Activated naive CD4-positive, alpha-beta T cell treated with anti-CD3 and anti-CD28 coated beads, Interleukin-2, amount 50 U/mL, for 24 hours (primary cell): ENCODE measurements around the gene KRT3.

Source experiments
- H3K27ac Mint-ChIP-seq: one replicate; pipeline ENCODE4 v1.8.0; 2021; ENCODE audit warnings: mild to moderate bottlenecking, mixed read lengths
- H3K27me3 Mint-ChIP-seq: one replicate; pipeline ENCODE4 v1.8.0; 2021; ENCODE audit warnings: mixed read lengths
- H3K36me3 Mint-ChIP-seq: one replicate; pipeline ENCODE4 v1.8.0; 2021; ENCODE audit warnings: mixed read lengths
- H3K4me1 Mint-ChIP-seq: one replicate; pipeline ENCODE4 v1.8.0; 2021; ENCODE audit warnings: mixed read lengths
- H3K4me3 Mint-ChIP-seq: one replicate; pipeline ENCODE4 v1.8.0; 2021; ENCODE audit warnings: mild to moderate bottlenecking, mixed read lengths
- H3K9me3 Mint-ChIP-seq: one replicate; pipeline ENCODE4 v1.8.0; 2021; ENCODE audit warnings: mixed read lengths

The KRT3 gene

DNA sequence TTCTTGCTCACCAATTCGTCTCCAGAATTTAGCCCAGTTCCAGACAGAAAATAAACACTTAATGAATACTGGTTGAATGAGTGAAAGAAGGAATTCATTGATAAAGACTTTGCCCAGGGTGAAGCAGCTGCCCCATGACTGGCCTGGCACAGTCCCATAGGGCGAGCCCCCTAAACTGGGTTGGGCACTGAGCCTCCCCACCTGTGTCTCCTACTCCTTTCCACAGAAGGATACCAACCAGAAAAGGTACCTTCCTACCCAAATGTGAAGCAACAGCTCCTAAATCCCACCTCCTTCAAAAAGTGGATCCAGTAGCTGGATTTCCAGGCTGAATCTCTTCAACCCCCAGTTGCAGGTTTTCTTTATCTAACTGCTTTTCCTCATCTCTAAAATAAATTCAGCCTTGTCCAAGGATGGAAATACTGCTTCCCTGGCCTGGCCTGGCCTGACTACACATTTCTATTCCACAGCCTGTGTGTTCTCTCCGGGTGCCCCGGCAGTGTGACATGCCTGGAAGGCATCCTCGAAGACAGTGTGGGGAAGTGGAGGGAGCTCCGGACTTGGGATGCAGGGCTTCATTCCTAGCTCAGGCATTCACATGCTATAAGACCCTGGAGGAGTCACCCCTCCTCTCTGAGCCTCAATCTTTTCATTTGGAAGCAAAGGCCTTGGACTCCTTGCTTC is 7.6 kb downstream of the KRT3 start:
- Mint-ChIP-seq H3K9me3 (peaks cover 5% of the 10 kb centered on the region), H3K36me3 (peaks cover 3% of the 10 kb centered on the region), H3K27me3 (peaks cover 15% of the 10 kb centered on the region), H3K4me1 (peaks cover 24% of the 10 kb centered on the region), H3K4me3 (no peak overlapping the region), H3K27ac (no peak overlapping the region)

DNA sequence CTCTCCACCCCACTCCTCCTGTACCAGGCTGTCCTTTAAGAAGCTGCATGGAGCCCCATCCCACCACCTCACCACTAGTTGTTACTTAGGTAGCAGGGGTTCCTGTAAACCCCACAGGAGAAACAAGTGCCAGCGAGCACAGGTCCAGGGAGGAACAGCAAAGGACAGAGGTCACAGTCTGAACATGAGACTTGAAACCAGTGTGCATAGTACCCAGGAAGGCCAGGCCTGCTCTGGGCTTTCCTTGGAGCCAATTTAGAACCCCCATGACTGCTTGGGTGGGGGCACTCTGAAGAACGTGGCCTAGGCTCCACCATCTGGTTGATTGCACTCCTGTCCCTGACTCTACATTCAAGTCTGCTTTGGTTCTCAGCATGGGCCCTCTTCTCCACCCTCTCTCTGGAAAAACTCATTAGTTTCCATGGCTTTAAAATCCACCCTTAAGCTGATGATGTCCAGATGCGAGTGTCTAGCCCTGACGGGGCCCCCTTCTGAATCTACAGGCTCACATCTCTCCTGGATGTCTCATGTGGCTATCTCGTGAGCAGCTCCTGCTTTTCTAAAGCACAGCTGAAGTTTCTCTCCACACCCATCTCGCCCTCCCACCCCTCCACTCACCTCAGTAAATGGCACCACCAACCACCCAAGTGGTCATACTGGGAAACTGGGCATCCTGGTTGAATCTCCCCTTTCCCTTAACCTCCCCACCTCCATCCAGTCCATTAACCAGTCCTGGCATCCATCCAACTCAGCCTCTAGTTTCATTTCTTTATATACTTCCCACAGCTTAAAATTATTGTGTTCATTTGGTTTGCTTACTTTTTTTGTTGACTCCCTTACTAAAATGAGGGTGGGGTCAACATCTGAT is 8.4 kb downstream of the KRT3 start:
- no peak overlapping the region for H3K4me3 Mint-ChIP-seq
- peaks cover 22% of the 10 kb centered on the region for H3K4me1 Mint-ChIP-seq
- peaks cover 5% of the 10 kb centered on the region for H3K9me3 Mint-ChIP-seq
- H3K36me3 Mint-ChIP-seq = peaks cover 3% of the 10 kb centered on the region
- no peak overlapping the region for H3K27ac Mint-ChIP-seq
- peaks cover 15% of the 10 kb centered on the region for H3K27me3 Mint-ChIP-seq

DNA sequence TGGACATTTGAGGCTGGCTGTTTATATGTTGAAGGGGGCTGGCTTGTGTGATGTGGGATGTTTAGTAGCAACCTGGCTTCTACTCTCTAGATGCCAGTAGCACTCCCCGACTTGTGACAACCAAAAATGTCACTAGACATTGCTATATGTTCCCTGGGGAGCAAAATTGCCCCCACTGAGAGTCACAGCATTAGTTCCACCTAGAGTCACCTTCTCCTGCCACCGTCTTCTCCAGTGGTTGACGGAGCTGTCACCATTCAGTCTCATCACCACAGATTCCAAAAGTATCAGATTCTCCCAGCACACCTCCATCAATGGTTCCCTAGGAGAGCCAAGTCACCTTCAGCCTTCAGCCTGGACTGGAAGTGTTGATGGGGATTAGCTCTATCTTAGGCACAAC is 11.0 kb downstream of the KRT3 start:
- no peaks in the 10 kb centered on the region for H3K36me3 Mint-ChIP-seq
- peaks cover 8% of the 10 kb centered on the region for H3K4me1 Mint-ChIP-seq
- no peak overlapping the region for H3K27ac Mint-ChIP-seq
- peaks cover 5% of the 10 kb centered on the region for H3K9me3 Mint-ChIP-seq
- peaks cover 11% of the 10 kb centered on the region for H3K27me3 Mint-ChIP-seq
- H3K4me3 Mint-ChIP-seq = no peak overlapping the region

DNA sequence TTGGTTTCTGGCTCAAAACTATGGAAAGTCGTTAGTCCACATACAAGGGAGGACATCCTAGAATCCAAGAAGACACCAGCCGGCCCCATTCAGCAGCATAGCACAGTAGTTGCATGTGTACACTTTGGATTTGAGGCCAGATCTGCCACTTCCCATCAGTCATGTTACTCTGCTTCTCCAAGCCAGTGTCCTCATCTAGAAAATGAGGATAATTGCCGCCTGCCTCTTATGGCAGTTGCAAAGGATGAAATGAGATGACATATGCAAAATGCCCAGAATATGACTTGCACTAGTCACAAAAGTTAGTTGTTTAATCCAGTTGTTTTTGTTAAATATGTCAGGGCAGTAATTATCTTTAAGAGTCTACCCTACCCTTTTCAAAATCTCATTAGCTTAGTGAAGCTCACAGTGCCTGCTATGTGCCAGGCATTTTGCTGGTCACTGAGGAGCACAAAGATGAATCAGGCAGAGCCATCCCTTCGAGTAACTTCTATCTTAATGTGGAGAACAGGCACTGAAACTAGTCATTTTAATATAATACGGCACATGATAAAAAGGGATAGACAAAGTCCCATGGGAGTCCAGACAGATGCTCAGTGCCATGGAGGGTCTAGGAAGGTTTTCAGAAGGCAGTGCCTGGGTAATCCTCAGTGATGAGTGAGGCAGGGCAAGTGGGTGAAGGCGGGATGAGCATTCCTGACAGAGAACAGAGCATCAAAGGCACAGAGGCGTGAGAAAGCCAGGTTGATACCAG is 12.2 kb downstream of the KRT3 start:
- Mint-ChIP-seq H3K4me3 (no peak overlapping the region), H3K27me3 (peaks cover under 1% of the 10 kb centered on the region), H3K9me3 (peaks cover 5% of the 10 kb centered on the region), H3K36me3 (no peaks in the 10 kb centered on the region), H3K4me1 (no peaks in the 10 kb centered on the region), H3K27ac (no peak overlapping the region)

DNA sequence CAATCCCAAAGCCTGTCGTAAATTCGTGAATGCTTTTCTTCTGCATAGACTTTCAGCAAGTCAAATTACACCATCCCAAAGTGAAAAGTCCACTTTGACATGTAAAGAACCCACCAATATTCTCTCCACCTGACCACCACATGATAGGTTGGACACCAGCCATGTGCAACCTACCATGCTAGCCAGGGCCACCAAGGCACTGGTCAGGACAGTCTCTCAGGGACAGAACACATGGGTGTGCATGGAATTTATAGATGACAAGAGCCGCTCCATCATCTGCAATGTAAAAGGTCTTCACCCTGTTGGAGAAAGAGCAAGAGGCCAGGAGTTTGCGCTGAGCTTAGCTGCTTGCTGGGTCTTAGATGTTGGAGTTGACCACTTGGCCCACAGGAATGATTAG is 13.4 kb downstream of the KRT3 start:
- Mint-ChIP-seq H3K27ac (no peak overlapping the region), H3K36me3 (no peaks in the 10 kb centered on the region), H3K27me3 (no peaks in the 10 kb centered on the region), H3K4me3 (no peak overlapping the region), H3K9me3 (peaks cover 5% of the 10 kb centered on the region), H3K4me1 (no peaks in the 10 kb centered on the region)

DNA sequence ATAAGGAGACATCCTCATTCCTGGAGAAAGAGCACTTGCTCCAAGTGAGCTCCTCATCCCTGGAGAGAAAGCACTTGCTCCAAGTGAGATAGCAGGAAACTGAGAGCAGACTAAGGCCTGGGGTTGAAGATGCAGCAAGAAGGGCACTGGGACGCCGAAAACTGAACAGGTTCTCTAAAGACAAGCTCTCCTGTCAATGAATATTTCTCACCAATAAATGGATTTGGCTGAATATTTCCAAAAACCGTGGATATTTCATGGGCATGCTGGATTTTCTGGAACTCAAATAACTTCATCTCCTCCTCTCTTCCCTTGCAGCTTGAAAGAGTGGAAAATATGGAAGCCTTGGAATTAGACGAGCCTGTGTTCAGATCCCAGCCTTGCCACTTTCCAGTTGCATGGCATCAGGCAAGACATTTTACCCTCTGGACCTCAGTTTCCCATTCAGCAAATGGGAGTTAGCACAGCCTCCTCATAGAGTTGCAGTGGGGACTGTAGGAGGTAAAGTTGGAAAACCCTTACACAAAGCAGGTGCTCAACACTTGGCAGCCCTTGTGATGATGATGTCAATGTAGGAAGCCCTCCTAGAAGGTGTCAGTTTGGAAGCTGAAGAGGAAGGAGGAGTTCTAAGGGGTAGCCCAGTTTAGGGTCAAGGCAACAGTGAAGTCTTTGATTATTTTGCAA is 14.4 kb downstream of the KRT3 start:
- Mint-ChIP-seq H3K27me3 (no peaks in the 10 kb centered on the region), H3K9me3 (peaks cover 5% of the 10 kb centered on the region), H3K27ac (no peak overlapping the region), H3K36me3 (no peaks in the 10 kb centered on the region), H3K4me3 (no peak overlapping the region), H3K4me1 (no peaks in the 10 kb centered on the region)

DNA sequence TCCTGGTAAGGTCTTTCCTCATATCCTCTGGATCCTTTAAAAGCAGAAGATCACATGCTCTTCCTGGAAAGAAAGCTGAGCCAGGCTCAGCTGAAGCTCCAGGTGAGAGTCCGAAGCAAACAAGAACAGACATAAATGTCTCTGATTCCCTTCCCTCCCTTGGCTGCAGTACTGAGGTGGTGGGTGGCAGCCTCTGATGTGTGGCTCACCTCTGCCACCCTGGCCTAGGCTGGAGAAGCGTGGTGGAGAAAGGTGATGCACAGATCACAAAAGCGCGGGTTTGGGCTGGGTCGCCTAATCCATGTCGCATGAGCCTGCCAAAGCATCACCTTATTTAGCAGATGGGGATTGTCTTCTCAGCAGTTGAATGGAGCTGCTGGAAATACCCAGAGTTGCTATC is 16.0 kb downstream of the KRT3 start:
- no peak overlapping the region for H3K4me3 Mint-ChIP-seq
- H3K9me3 Mint-ChIP-seq = no peaks in the 10 kb centered on the region
- no peaks in the 10 kb centered on the region for H3K4me1 Mint-ChIP-seq
- no peaks in the 10 kb centered on the region for H3K27me3 Mint-ChIP-seq
- H3K27ac Mint-ChIP-seq = no peak overlapping the region
- no peaks in the 10 kb centered on the region for H3K36me3 Mint-ChIP-seq

DNA sequence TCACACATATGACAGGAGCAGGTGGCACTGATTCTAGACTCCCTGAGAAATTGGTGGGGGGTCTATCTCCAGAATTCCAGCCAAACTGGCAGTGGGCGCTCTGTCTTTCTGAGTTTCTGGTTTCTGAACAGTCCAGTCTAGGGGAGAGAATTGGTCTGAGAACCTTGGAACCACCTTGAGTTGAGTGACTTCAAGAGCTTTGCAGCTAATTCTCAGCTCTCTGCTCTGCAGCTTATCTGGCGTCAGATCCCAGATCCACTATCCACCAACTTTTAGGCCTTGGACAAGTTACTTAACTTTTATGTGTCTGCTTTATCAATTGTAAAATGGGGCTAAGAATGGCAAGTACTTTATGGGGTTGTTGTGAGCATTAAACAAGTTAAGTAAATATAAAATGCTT is 17.1 kb downstream of the KRT3 start:
- Mint-ChIP-seq H3K27me3 (no peaks in the 10 kb centered on the region), H3K4me3 (no peak overlapping the region), H3K27ac (no peak overlapping the region), H3K4me1 (no peaks in the 10 kb centered on the region), H3K9me3 (no peaks in the 10 kb centered on the region), H3K36me3 (no peaks in the 10 kb centered on the region)

DNA sequence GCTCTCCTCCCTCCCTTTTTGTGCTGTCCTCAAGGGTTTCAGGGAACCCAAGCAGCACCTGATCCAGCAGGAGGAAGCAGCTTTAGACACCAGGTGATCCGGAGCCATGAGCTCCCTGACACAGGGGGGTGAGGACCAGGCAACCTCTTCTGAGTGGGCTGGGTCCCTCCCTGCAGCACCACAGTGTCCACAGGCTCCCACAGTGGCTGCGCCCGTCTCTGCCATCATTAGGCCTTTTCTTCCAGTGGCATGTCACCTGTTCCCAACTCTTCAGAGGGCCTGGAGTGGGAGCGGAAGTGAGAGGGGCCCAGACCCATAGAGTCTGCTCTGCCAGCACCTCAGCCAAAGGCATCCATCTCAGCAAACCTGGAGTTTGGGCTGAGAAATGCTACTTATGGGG is 18.4 kb downstream of the KRT3 start:
- no peaks in the 10 kb centered on the region for H3K27me3 Mint-ChIP-seq
- no peak overlapping the region for H3K27ac Mint-ChIP-seq

DNA sequence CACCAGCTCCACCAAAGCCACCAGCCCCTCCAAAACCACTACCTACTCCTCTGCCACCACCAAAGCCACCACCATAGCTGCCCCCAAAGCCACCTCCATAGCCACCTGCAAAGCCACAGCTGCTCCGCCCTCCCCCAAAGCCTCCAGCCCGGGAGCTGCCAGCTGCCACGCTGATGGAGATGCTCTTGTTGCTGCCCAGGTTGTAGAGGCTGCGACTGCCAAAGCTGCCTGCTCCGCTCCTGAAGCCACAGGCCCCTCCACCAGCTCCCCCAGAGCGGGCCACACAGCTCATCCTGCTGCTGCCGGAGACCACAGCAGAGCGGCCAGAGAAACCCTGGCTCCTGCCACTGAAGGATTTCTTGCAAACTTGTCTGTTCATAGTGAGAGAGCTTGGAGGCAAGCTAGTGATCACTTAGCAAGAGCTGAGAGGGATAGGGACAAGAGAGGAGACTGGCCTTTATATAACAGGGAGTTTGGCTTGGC is 19.0 kb downstream of the KRT3 start, which contains the start of gene KRT76:
TSS of gene KRT76 (minus strand) at position 433 of the 483 bp plus-strand sequence. CDS start at position 379, 54 bp downstream.
- H3K9me3 Mint-ChIP-seq = no peaks in the 10 kb centered on the region
- H3K4me1 Mint-ChIP-seq = no peaks in the 10 kb centered on the region
- no peaks in the 10 kb centered on the region for H3K36me3 Mint-ChIP-seq
- H3K27me3 Mint-ChIP-seq = no peaks in the 10 kb centered on the region
- H3K27ac Mint-ChIP-seq = no peak within 1 kb of the TSS
- no peak within 1 kb of the TSS for H3K4me3 Mint-ChIP-seq

More for the DNA sequence above, 18.4 kb downstream of the KRT3 start:
- H3K4me1 Mint-ChIP-seq = no peaks in the 10 kb centered on the region
- H3K9me3 Mint-ChIP-seq = no peaks in the 10 kb centered on the region
- no peak overlapping the region for H3K4me3 Mint-ChIP-seq
- H3K36me3 Mint-ChIP-seq = no peaks in the 10 kb centered on the region

DNA sequence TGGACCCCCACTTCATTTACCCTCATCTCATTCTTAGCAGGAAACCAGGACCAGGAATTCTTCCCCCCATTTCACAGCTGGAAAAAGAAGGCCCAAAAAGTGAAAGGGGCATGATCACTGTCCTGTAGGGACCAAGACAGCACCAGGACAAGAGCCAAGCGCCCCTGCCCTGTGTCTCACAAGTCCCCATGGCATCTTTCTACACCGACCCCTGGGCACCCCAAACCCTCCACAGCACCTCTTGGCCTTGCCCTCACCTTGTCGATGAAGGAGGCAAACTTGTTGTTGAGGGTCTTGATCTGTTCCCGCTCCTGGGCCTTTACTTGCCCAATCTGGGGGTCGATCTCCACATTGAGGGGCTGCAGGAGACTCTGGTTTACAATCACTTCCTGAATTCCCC is 19.5 kb downstream of the KRT3 start:
- no peaks in the 10 kb centered on the region for H3K27me3 Mint-ChIP-seq
- no peak overlapping the region for H3K4me3 Mint-ChIP-seq
- H3K36me3 Mint-ChIP-seq = no peaks in the 10 kb centered on the region
- H3K27ac Mint-ChIP-seq = no peak overlapping the region
- H3K4me1 Mint-ChIP-seq = no peaks in the 10 kb centered on the region
- H3K9me3 Mint-ChIP-seq = no peaks in the 10 kb centered on the region

DNA sequence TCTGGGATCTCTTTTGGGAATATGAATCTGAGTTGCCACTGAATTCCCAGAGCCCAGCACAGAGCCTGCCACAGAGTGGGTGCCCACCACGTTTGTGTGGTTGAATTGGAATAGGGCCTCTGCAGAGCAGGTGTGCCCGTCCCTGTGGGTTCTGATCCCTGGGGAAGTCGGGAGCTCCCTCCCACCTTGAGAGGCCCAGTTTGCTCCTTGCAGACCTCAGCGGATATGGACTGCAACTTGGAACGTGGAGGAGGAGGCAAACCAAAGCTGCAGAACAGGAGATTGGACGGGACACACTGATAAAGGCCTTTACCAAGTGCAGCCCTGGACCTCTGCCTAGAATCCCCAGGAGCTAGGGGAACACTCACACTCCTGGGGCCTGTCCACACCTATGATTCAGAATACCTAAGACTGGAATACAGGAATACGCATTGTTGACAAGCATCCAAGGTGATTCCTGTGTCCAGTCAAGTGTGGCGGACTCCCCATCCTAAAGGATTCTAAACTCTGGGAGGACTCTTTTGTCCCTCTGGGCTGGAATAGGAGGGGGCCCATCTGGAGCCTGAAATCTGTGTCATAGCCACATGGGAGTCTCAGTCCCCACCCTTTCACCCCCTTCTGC is 21.2 kb downstream of the KRT3 start:
- no peaks in the 10 kb centered on the region for H3K27me3 Mint-ChIP-seq
- no peaks in the 10 kb centered on the region for H3K9me3 Mint-ChIP-seq
- H3K27ac Mint-ChIP-seq = no peak overlapping the region
- no peak overlapping the region for H3K4me3 Mint-ChIP-seq
- peaks cover 2% of the 10 kb centered on the region for H3K36me3 Mint-ChIP-seq
- H3K4me1 Mint-ChIP-seq = no peaks in the 10 kb centered on the region

DNA sequence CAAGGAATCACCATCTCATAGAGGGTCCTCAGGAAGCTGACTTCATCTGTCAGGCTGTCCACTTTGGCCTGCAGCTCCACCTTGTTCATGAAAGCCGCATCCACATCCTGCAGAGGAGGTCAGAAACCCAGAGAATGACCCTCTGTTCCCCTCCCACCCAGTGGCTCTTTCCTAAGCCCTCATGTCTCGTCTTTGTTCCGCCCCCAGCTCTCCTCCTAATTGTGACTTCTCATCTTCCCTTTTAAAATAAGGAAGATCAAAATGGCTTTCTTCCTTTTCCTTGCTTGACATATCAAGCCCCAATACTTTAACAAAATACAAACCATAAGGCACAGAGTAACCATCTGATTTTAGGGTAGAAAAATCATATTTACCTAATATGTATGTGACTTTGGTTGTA is 23.1 kb downstream of the KRT3 start:
- peaks cover 2% of the 10 kb centered on the region for H3K36me3 Mint-ChIP-seq
- no peak overlapping the region for H3K4me3 Mint-ChIP-seq
- no peak overlapping the region for H3K27ac Mint-ChIP-seq
- H3K4me1 Mint-ChIP-seq = no peaks in the 10 kb centered on the region
- H3K27me3 Mint-ChIP-seq = no peaks in the 10 kb centered on the region
- H3K9me3 Mint-ChIP-seq = no peaks in the 10 kb centered on the region

DNA sequence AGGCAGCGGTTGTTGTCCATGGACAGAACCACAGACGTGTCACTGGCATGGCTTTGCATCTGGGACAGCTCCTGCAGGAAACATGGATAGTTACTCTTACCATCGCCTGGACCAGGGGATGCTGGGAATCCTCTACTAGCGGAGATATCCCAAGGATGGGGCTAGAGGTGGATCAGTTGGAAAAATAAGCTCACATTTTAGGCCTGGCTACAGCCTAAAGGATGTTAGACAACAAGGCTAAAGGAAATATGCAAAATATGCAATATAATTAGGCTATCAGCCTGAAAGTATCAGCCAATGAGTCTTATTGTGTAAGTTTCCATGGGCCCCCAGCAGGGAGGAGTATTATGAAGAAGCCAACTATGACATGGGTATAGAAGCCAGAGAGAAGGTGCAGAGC is 23.7 kb downstream of the KRT3 start:
- no peak overlapping the region for H3K4me3 Mint-ChIP-seq
- H3K4me1 Mint-ChIP-seq = no peaks in the 10 kb centered on the region
- no peaks in the 10 kb centered on the region for H3K9me3 Mint-ChIP-seq
- no peak overlapping the region for H3K27ac Mint-ChIP-seq
- H3K27me3 Mint-ChIP-seq = no peaks in the 10 kb centered on the region
- peaks cover 2% of the 10 kb centered on the region for H3K36me3 Mint-ChIP-seq

DNA sequence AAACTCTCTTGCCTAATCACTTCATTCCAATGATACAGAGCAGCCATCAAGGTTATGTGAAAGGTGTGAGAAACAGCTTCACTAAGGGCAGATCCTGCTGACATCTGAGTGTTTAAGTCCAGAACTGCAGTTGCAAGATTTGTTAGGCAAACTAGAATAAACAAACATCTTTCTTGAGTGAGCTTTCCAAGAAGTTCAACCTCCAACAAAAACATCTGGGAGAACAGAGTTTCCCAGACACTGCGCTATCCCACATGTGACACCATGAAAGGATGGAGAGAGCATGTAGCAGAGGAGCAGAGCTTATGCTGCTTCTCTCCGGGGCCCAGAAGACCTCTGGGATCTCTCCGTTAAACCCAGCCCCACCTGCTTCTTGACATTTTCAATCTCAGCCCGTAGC is 24.4 kb downstream of the KRT3 start:
- H3K4me3 Mint-ChIP-seq = no peak overlapping the region

More for the DNA sequence above, 24.4 kb downstream of the KRT3 start:
- H3K27ac Mint-ChIP-seq = no peak overlapping the region
- H3K27me3 Mint-ChIP-seq = no peaks in the 10 kb centered on the region
- no peaks in the 10 kb centered on the region for H3K9me3 Mint-ChIP-seq
- H3K4me1 Mint-ChIP-seq = no peaks in the 10 kb centered on the region
- peaks cover 2% of the 10 kb centered on the region for H3K36me3 Mint-ChIP-seq
